Activated CD4-positive, alpha-beta memory T cell treated with anti-CD3 and anti-CD28 coated beads for 36 hours (primary cell): ENCODE results near the gene ITGA8. TPM values are rescaled to one million over a fixed set of nuclear protein-coding genes. Genes with fewer than 3 reads are reported as not detected.
"Not testable (repeated sequence)": the region's sequence is repeated elsewhere in the genome, so short reads cannot be mapped to it uniquely, and the experiment has no call there.

Source experiments
- CTCF ChIA-PET: fragments of 350-600 bp; sonication (Branson Sonifier 250); formaldehyde crosslinking; loops from one replicate; lab custom pipeline; 2021; ENCODE audit warnings: antibody characterized with exemption, inconsistent platforms; lab: Charles Lee
- POLR2A ChIA-PET: fragments of 350-600 bp; sonication (Branson Sonifier 250); formaldehyde crosslinking; loops from one replicate; lab custom pipeline; 2021; ENCODE audit warnings: antibody characterized with exemption; lab: Charles Lee
- DNase-seq: peaks from one replicate; pipeline ENCODE4 v3.0.0-alpha.2; 2020
- H3K27ac Mint-ChIP-seq: one replicate; pipeline ENCODE4 v1.8.0; 2021; ENCODE audit warnings: mixed read lengths
- H3K27me3 Mint-ChIP-seq: one replicate; pipeline ENCODE4 v1.8.0; 2021; ENCODE audit warnings: mixed read lengths
- H3K36me3 Mint-ChIP-seq: one replicate; pipeline ENCODE4 v1.8.0; 2021; ENCODE audit warnings: mixed read lengths
- H3K4me1 Mint-ChIP-seq: one replicate; pipeline ENCODE4 v1.8.0; 2021; ENCODE audit warnings: low read depth, mixed read lengths
- H3K4me3 Mint-ChIP-seq: one replicate; pipeline ENCODE4 v1.8.0; 2021; ENCODE audit warnings: mild to moderate bottlenecking, mixed read lengths
- H3K9me3 Mint-ChIP-seq: one replicate; pipeline ENCODE4 v1.8.0; 2021; ENCODE audit warnings: mixed read lengths
- intact Hi-C: fragments of 100-400 bp; cut with micrococcal nuclease; formaldehyde crosslinking; loops from one replicate; pipeline ENCODE4 v1.15.1; 2023
- total RNA-seq, 2 experiments: library from RNA; stranded (reverse); gene quantifications; one replicate each; pipeline ENCODE4 v1.2.3, GENCODE V29; 2021

ITGA8 gene
- total RNA-seq, 2 experiments from 2014 or later, result not detected

DNA sequence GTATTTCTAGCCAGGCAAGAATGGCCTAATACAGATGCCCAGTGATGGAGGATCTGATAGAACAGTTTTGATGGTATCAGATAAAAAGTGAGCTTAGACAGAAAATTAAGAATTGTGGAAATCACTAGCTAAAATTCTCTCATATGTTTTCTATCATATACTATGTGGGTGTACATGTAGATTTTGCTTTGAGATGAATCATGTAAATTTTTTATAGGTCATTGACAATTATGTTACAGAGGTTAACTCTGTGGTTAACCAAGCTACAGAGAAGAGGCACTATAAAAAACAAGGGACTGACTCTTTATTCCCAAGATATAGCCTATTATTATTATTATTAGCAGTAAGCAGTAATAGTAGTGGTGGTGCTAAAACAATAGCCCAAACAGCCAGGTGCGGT lies 156.5 kb downstream of the ITGA8 start:
- Mint-ChIP-seq H3K4me1 (no peaks in the 10 kb centered on the region), H3K27ac (no peak overlapping the region), H3K4me3 (no peak overlapping the region), H3K27me3 (peaks cover 6% of the 10 kb centered on the region), H3K9me3 (no peaks in the 10 kb centered on the region), H3K36me3 (no peaks in the 10 kb centered on the region)
- CTCF ChIA-PET, result no interaction called here
- POLR2A ChIA-PET, result no interaction called here
- intact Hi-C loops, result no loop called here
- DNase-seq, result no peak

GRCh38 chr10:15562578-15562977 lies 157.1 kb downstream of the ITGA8 start:
- H3K4me3 Mint-ChIP-seq, result no peak overlapping the region
- ChIA-PET CTCF (no interaction called here), POLR2A (no interaction called here)
- intact Hi-C loops, result no loop called here
- H3K27me3 Mint-ChIP-seq, result peaks cover 7% of the 10 kb centered on the region
- DNase-seq, result no peak
- no peak overlapping the region for H3K27ac Mint-ChIP-seq
- H3K36me3 Mint-ChIP-seq, result no peaks in the 10 kb centered on the region
- H3K4me1 Mint-ChIP-seq, result no peaks in the 10 kb centered on the region
- no peaks in the 10 kb centered on the region for H3K9me3 Mint-ChIP-seq

- Mint-ChIP-seq H3K27ac (no peak overlapping the region), H3K9me3 (no peaks in the 10 kb centered on the region), H3K27me3 (peaks cover 7% of the 10 kb centered on the region), H3K4me3 (no peak overlapping the region), H3K4me1 (no peaks in the 10 kb centered on the region), H3K36me3 (no peaks in the 10 kb centered on the region)
- POLR2A ChIA-PET, result no interaction called here
- CTCF ChIA-PET, result no interaction called here
- intact Hi-C loops, result no loop called here
- no peak for DNase-seq
Measured at GRCh38 chr10:15562116-15562515, 157.6 kb downstream of the ITGA8 start.

DNA sequence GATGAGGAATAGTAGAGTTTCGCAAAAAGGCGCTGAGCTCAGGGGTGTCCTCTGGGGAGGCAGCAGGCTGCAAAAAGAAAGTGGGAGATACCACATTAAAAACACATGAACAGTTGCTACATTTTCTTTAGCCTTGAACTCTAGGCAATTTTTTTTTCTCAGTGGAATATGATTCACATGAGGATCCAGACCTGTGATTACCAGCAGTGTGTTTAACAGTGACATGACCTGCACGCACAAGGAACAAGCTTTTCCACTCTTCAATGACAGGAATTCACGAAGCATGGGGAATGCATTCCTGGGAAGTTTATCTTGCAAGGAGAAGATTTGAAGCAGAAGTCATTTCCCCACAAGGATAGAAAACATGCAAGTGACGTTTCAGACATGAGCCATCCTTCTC lies 161.6 kb downstream of the ITGA8 start:
- no peaks in the 10 kb centered on the region for H3K36me3 Mint-ChIP-seq
- no peak overlapping the region for H3K27ac Mint-ChIP-seq
- no peak for DNase-seq
- H3K9me3 Mint-ChIP-seq, result no peaks in the 10 kb centered on the region
- no peak overlapping the region for H3K4me3 Mint-ChIP-seq
- ChIA-PET CTCF (no interaction called here), POLR2A (no interaction called here)
- H3K4me1 Mint-ChIP-seq, result no peaks in the 10 kb centered on the region
- intact Hi-C loops, result no loop called here
- H3K27me3 Mint-ChIP-seq, result peaks cover 12% of the 10 kb centered on the region

DNA sequence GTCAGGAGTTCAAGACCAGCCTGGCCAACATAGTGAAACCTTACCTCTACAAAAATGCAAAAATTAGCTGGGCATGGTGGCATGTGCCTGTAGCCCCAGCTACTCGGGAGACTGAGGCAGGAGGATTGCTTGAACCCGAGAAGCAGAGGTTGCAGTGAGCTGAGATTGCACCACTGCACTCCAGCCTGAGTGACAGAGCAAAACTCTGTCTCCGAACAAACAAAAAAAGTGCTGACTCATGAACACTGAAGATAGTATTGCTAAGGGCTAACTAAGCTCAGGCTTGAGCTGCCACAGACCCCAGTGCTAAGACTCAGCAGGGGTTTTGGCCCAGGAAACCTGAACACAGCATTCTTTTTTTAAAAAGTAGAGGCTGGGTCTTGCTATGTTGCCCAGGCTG lies 162.6 kb downstream of the ITGA8 start:
- H3K36me3 Mint-ChIP-seq, H3K27ac Mint-ChIP-seq, DNase-seq, H3K4me3 Mint-ChIP-seq, H3K4me1 Mint-ChIP-seq, intact Hi-C loops, CTCF ChIA-PET, H3K9me3 Mint-ChIP-seq, POLR2A ChIA-PET: not testable (repeated sequence)
- peaks cover 12% of the 10 kb centered on the region for H3K27me3 Mint-ChIP-seq

DNA sequence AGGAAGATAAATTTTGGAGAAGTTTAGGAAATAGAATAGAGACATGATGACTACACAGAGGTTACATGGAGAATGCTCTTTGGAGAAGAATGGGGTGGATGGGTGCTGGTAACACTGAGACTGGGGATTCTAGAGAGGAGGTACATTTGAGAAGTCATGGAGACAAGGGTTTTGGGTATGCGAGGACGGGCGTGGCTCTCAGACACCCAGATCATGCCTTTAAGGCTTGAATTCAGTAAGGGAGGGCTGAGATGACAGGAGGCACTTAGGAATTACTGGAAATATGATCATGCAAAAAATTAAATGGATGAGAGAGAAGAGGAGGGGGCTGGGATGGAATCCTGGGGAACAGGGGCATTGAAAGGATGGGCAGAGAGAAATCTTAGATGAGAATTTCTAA lies 168.8 kb downstream of the ITGA8 start:
- ChIA-PET POLR2A (no interaction called here), CTCF (no interaction called here)
- Mint-ChIP-seq H3K36me3 (no peaks in the 10 kb centered on the region), H3K4me3 (no peak overlapping the region), H3K27me3 (peaks cover 10% of the 10 kb centered on the region), H3K27ac (no peak overlapping the region), H3K4me1 (no peaks in the 10 kb centered on the region), H3K9me3 (no peaks in the 10 kb centered on the region)
- intact Hi-C loops, result no loop called here
- DNase-seq, result no peak

DNA sequence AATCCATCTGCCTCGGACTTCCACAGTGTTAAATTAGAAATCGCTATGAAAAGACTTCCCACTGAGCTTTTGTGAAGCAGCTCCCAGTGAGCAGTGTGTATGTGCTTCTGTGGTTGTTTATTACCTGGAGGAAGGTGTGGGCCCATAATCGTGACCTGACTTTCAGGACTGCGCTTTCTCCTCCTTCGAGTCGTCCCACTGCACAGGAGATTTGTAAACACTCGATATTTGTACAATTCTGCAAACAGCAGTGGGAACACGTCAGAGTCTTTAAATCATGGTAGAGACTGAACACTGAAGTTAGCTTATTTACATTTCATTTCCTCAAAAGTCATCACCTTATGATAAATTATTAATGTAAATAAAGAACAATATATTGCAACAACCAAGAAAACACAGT lies 171.4 kb downstream of the ITGA8 start:
- CTCF ChIA-PET, result no interaction called here
- POLR2A ChIA-PET, result no interaction called here
- Mint-ChIP-seq H3K27me3 (peaks cover 5% of the 10 kb centered on the region), H3K36me3 (no peaks in the 10 kb centered on the region), H3K27ac (no peak overlapping the region), H3K4me1 (no peaks in the 10 kb centered on the region), H3K4me3 (no peak overlapping the region), H3K9me3 (peaks cover 3% of the 10 kb centered on the region)
- DNase-seq, result no peak
- intact Hi-C loops, result no loop called here

- intact Hi-C loops, result no loop called here
- Mint-ChIP-seq H3K36me3 (no peaks in the 10 kb centered on the region), H3K9me3 (peaks cover 3% of the 10 kb centered on the region), H3K27me3 (peaks cover 5% of the 10 kb centered on the region), H3K27ac (no peak overlapping the region), H3K4me3 (no peak overlapping the region), H3K4me1 (no peaks in the 10 kb centered on the region)
- ChIA-PET CTCF (no interaction called here), POLR2A (no interaction called here)
- DNase-seq, result no peak
Measured at GRCh38 chr10:15546606-15547005, 173.1 kb downstream of the ITGA8 start.

GRCh38 chr10:15545884-15546283 lies 173.8 kb downstream of the ITGA8 start:
- intact Hi-C loops, result no loop called here
- Mint-ChIP-seq H3K4me3 (no peak overlapping the region), H3K27me3 (peaks cover 4% of the 10 kb centered on the region), H3K36me3 (no peaks in the 10 kb centered on the region), H3K9me3 (peaks cover 3% of the 10 kb centered on the region), H3K4me1 (no peaks in the 10 kb centered on the region), H3K27ac (no peak overlapping the region)
- no peak for DNase-seq
- ChIA-PET CTCF (no interaction called here), POLR2A (no interaction called here)

DNA sequence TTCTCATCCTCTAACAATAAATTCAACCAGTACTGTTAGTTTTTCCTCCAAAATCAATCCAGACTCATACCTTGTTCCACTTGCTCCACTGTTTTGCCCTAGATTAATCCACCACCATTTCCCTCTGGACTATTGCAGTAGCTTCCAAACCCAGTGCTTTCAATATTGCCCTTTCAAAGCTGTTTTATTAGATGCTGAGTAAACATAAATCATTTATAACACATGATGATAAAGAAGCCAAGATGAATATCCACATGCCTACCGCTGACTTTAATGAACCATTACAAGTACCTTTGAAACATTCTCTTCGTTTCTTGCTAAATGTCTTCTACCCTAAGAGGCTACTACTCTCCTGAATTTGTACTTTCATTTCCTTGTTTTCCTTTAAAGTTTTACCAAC lies 174.5 kb downstream of the ITGA8 start:
- Mint-ChIP-seq H3K27me3 (no peaks in the 10 kb centered on the region), H3K27ac (no peak overlapping the region), H3K9me3 (peaks cover 3% of the 10 kb centered on the region), H3K4me3 (no peak overlapping the region), H3K4me1 (no peaks in the 10 kb centered on the region), H3K36me3 (no peaks in the 10 kb centered on the region)
- DNase-seq, result no peak
- POLR2A ChIA-PET, result no interaction called here
- CTCF ChIA-PET, result no interaction called here
- intact Hi-C loops, result no loop called here

DNA sequence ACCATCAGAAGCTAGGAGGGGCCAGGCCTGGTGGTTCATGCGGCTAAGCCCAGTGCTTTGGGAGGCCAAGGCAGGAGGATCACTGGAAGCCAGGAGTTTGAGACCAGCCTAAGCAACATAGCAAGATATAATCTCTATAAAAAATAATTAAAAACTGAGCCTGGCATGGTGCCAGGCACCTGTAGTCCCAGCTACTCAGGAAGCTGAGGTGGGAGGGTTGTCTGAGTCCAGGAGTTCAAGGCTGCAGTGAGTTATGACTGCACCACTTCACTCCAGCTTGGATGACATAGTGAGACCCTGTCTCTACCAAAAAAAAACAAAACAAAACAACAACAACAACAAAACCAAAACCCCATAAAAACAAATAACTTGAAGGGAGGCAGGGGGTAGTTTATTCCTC lies 175.7 kb downstream of the ITGA8 start:
- ChIA-PET POLR2A (no interaction called here), CTCF (no interaction called here)
- no peaks in the 10 kb centered on the region for H3K27me3 Mint-ChIP-seq
- intact Hi-C loops, result no loop called here
- H3K27ac Mint-ChIP-seq, result no peak overlapping the region
- no peak for DNase-seq
- no peak overlapping the region for H3K4me3 Mint-ChIP-seq
- peaks cover 3% of the 10 kb centered on the region for H3K9me3 Mint-ChIP-seq
- H3K4me1 Mint-ChIP-seq, result no peaks in the 10 kb centered on the region
- no peaks in the 10 kb centered on the region for H3K36me3 Mint-ChIP-seq

- intact Hi-C loops, result no loop called here
- Mint-ChIP-seq H3K9me3 (peaks cover 3% of the 10 kb centered on the region), H3K27ac (no peak overlapping the region), H3K4me1 (no peaks in the 10 kb centered on the region), H3K4me3 (no peak overlapping the region), H3K36me3 (no peaks in the 10 kb centered on the region), H3K27me3 (no peaks in the 10 kb centered on the region)
- POLR2A ChIA-PET, result no interaction called here
- no peak for DNase-seq
- CTCF ChIA-PET, result no interaction called here
Measured at GRCh38 chr10:15542817-15543216, 176.9 kb downstream of the ITGA8 start.

GRCh38 chr10:15541376-15541775 lies 178.3 kb downstream of the ITGA8 start:
- DNase-seq, result no peak
- CTCF ChIA-PET, result no interaction called here
- no peak overlapping the region for H3K4me3 Mint-ChIP-seq

GRCh38 chr10:15540727-15541126 lies 179.0 kb downstream of the ITGA8 start:
- peaks cover 1% of the 10 kb centered on the region for H3K27me3 Mint-ChIP-seq
- POLR2A ChIA-PET, result no interaction called here
- no peak overlapping the region for H3K27ac Mint-ChIP-seq
- H3K9me3 Mint-ChIP-seq, result peaks cover 3% of the 10 kb centered on the region
- DNase-seq, result no peak
- CTCF ChIA-PET, result no interaction called here
- no peak overlapping the region for H3K4me3 Mint-ChIP-seq
- no peaks in the 10 kb centered on the region for H3K36me3 Mint-ChIP-seq
- intact Hi-C loops, result no loop called here
- no peaks in the 10 kb centered on the region for H3K4me1 Mint-ChIP-seq

More at GRCh38 chr10:15541376-15541775, 178.3 kb downstream of the ITGA8 start:
- peaks cover 3% of the 10 kb centered on the region for H3K9me3 Mint-ChIP-seq
- H3K27ac Mint-ChIP-seq, result no peak overlapping the region
- intact Hi-C loops, result no loop called here
- no peaks in the 10 kb centered on the region for H3K36me3 Mint-ChIP-seq
- no peaks in the 10 kb centered on the region for H3K27me3 Mint-ChIP-seq
- POLR2A ChIA-PET, result no interaction called here
- no peaks in the 10 kb centered on the region for H3K4me1 Mint-ChIP-seq
